ENCODE results near the gene ERGIC1.
A peak's percentile ranks its signal among the peaks of the same experiment; 100 is the strongest.
"Not testable (repeated sequence)": the region's sequence is repeated elsewhere in the genome, so short reads cannot be mapped to it uniquely, and the experiment has no call there.

Gene ERGIC1

GRCh38 chr5:172862165-172862801 lies 28.2 kb downstream of the ERGIC1 start:
- no peak for DNase-seq

DNA sequence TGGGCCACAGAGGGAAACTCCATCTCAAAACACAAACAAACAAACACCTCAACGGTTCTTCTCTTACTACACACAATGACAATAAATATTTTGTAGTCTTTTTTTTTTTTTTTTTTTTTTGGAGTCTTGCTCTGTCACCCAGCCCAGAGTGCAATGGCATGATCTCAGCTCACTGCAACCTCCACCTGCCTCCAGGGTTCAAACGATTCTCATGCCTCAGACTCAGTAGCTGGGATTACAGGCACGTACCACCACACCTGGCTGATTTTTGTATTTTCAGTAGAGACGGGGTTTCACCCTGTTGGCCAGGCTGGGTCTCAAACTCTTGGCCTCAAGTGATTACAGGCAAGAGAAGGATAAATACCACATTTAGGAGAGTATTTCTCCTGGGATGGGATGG lies 30.1 kb downstream of the ERGIC1 start:
- DNase-seq: not testable (repeated sequence)

DNA sequence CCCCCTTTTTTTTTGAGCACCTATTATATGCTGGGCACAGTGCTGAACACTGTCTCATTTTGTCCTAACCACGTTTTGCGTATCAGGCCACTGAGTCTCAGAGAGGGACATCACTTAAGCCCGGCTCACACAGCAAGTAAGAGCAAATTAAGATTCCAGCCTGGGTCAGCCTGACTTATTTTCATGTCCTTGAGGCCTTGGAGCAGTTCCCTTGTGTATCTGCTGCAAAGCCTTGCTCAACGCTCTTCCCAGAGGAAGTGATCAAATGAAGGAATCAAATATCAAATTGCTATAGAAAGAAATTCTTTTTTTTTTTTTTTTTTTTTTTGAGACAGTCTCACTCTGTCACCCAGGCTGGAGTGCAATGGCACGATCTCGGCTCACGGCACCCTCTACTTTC lies 30.7 kb downstream of the ERGIC1 start:
- no peak for DNase-seq

GRCh38 chr5:172866378-172866777 lies 32.3 kb downstream of the ERGIC1 start:
- no peak for DNase-seq

GRCh38 chr5:172866802-172867748 lies 33.0 kb downstream of the ERGIC1 start:
- DNase-seq: peak in 12 of 56 donors; percentile 12 to 65 (median 24)

DNA sequence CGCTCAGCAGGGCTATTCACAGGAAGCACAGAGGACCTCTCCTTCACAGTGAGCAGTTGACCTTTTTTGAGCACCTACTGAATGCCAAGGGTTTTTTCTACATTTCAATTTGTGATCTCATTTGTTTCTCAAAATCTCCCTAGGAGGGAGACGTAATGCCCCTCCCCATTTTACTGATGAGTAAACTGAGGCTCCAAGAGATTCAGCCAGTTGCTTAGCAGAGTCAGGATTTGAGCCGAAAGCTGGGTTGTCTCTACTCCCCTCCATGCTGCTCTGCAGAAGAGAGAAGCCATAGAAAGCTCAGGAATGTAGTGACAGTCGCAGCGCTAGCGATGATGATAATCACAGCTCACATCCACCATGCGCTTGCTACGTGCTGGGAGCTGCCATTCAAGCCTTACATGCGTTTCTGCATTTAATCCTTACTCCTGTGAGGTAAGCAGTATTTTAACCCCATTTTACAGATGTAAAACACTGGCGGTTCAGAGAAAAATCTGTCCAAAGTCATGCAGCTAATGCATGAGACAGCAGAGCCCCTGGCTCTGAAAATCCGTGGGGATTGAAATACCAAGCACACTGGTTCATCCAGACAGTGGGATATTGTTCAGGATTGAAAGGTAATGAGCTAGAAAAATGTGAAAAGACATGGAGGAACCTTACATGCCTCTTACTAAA lies 33.8 kb downstream of the ERGIC1 start:
- peak in 7 of 56 donors; percentile 3 to 39 (median 22) for DNase-seq

DNA sequence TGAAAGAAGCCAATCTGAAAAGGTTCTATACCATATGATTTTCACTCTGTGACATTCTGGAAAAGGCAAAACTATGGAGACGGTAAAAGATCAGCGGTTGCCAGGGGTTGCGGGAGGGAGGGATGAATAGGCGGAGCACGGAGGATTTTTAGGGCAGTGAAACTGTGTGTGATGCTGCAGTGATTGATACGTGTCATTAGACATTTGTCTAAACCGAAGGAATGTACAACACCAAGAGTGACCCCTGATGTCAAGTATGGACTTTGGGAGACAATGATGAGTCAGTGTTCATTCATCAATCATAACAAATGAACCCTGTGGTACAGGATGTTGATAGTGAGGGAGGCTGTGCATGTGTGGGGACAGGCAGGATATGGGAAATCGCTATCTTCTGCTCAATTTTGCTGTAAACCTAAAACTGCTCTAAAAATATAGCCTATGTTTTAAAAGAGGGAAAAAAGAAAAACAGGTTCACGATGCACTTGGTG lies 34.4 kb downstream of the ERGIC1 start:
- peak in 3 of 56 donors; percentile 15 to 60 (median 42) for DNase-seq

GRCh38 chr5:172868924-172869591 lies 35.0 kb downstream of the ERGIC1 start:
- peak in 47 of 56 donors; percentile 18 to 84 (median 56) for DNase-seq

DNA sequence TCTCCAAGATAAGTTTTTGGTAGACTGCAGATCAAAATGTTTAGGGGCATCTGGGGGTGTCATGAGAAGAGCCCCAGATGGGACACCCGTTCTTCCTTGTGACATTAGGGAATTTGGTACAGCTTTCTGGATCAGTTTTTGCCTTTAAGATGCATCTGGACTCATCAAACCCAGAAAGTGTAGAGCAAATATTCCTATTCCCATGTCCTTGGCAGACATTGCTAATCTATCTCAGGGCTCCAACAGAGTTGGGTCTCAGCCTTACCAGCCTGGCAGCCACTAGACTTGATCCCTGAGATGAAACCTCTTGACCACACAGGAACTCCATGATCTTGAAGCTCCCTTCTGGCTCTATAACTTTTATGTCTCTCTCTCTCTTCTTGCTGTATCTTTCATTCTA lies 35.6 kb downstream of the ERGIC1 start:
- DNase-seq: no peak

DNA sequence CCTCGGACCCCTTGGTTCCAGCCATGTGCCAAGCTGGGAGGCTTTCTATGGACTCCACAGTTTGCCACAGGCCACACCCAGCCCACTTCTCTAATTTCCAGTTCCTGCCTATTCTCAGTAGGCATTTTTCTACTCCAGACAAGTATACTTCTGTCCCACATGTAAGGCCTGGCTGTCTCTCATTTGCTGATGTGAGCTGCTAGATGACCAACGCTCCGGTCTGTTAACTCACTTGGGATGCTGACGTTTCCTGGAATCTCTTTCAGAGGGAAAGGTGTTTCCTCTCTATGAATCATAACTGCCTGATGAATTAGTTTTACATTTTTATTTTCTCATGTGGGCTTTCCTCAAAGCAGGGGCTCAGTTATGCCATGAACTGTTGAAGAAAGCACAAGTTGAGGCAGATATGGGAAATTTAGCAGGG lies 36.3 kb downstream of the ERGIC1 start:
- no peak for DNase-seq

DNA sequence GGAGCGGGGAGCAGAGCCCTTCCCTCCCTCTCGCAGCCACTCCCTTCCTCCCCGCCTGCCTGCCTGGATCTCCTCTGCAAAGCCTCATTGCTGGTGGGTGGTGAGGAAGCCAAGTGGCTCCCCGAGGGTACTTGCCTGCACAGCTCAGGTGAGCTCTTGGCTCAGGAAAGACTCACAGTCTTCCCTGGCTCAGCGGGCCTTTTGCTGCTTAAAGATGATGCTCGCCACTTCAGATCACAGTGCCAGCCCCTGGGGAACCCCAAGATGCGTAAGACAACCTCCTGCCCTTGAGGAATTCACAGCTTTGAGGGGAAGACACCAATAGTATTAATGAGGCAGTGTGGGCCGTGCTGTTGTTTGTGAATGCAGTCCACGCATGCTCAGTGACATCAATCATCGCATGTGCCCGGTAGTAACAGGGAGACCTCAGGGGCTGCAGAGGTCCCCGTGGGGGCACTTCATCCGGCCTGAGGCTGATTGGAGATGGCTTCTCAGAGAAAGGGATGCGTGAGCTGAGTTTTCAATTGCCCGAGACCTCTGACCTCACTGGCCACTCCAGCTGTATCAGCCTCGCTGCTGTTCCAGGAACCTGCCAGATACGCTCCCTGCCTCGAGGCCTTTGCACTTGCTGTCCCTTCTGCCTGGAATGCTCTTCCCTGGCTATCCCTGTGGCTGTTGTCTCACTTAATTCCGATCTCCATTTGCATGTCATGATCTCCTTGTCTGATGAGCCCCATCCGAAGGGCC lies 36.8 kb downstream of the ERGIC1 start:
- peak in 27 of 56 donors; percentile 9 to 55 (median 26) for DNase-seq

GRCh38 chr5:172871536-172871935 lies 37.5 kb downstream of the ERGIC1 start:
- no peak for DNase-seq

DNA sequence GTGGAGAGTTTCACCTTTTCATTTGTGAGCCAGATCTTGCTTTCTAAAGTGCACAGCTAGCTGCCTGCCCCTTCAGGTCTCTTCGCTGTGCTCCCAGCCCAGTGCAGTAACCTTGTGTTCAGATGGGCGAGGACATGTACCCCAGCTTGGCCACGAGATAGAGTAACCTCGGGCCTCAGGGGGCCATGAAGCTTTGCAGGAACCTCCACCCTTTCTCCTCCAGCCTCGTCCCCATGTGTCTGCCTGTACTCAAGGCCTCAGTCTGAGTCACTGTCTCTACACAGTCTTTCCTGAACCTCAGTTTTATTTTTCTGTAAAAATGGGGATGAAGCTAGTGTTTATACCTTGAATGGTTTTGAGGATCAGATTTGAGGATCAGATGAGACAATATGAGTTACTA lies 37.9 kb downstream of the ERGIC1 start:
- no peak for DNase-seq

DNA sequence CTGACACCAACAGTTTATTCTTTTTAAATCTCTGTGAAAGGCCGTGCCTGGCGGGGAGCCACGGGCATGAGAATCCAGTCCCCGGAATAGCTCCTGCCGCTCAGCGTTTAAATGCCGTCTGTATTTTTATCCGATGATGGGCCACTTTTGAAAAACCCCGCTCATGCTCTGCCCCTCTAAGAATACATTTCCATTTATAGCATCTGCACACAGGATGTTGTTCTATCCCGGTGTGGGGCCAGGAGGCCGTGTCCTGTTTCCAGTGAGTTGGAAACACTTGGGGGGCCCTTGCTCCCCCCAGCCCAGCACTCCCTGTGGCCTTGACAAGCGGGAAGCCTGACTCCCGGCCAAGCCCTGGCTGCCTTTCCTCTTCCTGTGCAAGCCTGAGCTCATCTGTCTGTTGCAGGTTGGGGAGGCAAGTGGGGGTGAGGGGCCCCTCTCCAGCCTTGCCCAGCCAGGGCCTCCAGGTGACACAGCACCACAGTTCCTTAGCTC lies 39.0 kb downstream of the ERGIC1 start:
- DNase-seq: peak in 20 of 56 donors; percentile 12 to 64 (median 36)

- no peak for DNase-seq
Measured at GRCh38 chr5:172873513-172873912, 39.5 kb downstream of the ERGIC1 start.

DNA sequence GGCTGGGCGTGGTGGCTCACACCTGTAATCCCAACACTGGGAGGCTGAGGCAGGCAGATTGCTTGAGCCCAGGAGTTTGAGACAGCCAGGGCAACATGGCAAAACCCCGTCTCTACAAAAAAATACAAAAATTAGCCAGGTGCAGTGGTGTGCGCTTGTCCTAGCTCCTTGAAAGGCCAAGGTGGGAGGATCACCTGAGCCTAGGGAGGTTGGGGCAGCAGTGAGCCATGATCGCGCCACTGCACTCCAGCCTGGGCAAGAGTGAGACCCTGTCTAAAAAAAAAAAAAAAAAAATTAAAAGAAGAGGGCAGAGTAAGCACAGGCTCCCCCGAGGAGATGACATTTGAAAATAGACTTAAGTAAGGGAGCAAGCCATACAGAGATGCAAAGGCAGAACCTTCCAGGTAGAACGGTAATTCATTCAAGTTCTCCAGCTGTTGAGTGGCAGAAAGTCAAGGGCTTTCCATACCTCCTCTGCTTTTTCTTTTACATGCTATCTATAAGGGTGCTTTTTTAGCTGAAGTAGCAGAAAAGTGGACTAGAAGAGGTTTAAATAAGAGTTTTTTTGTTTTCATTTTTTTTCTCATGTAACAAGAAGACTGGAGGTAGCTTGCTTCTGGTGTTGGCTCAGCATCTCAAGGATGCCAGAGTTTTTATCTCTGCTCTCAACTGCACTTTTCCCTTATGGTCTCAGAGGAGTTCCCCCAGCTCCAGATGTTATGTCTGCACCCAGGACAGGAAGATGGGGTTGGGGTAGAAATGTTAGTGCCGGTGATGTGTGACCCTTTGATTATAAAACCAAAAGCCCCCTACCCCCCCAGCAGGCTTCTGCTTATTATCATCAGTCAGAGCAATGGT lies 40.8 kb downstream of the ERGIC1 start:
- no peak for DNase-seq

GRCh38 chr5:172875505-172876279 lies 41.6 kb downstream of the ERGIC1 start:
- no peak for DNase-seq

- DNase-seq: no peak
Measured at GRCh38 chr5:172876578-172876977, 42.5 kb downstream of the ERGIC1 start.
